GM23248 (cell line): ENCODE data around the gene OGFOD1.

Experiments
- EZH2 ChIP-seq: fragments of 200-600 bp; sonication (generic); IDR thresholded peaks from 2 replicates; pipeline ENCODE4 v1.6.1; 2018; ENCODE audit warnings: antibody characterized with exemption, mild to moderate bottlenecking; ENCODE audit not compliant: insufficient read depth, poor library complexity, severe bottlenecking
- EZH2phosphoT487 ChIP-seq: fragments of 200-600 bp; sonication (generic); IDR thresholded peaks from 2 replicates; pipeline ENCODE4 v1.6.1; 2018; ENCODE audit warnings: antibody characterized with exemption, moderate library complexity, mild to moderate bottlenecking, low read depth; ENCODE audit not compliant: insufficient read depth

GRCh38 chr16:56424791-56425438 lies 26.4 kb upstream of the OGFOD1 start:
- TF ChIP-seq EZH2: no peak
- TF ChIP-seq EZH2phosphoT487: no peak
